Tibial nerve (tissue), 4 donors: ENCODE data around the gene PRKAB2.

Experiments used
- CTCF ChIP-seq, 5 experiments: fragments of 200-600 bp in 3 of 5; fragments of 450-650 bp in 2 of 5; sonication (generic) in 3 of 5; IDR thresholded peaks; one replicate each; pipeline ENCODE4 v1.5.1; 2016 to 2019; ENCODE audit warnings: antibody characterized with exemption in 5 of 5, mild to moderate bottlenecking in 3 of 5, moderate library complexity in 2 of 5
- EP300 ChIP-seq, 2 donors: sonication (generic); formaldehyde crosslinking; IDR thresholded peaks; one replicate each; pipeline ENCODE4 v1.6.1; 2017; ENCODE audit warnings: antibody characterized with exemption in 2 of 2, mild to moderate bottlenecking in 1 of 2
- POLR2A ChIP-seq, 2 donors: fragments of 450-650 bp; IDR thresholded peaks; one replicate each; pipeline ENCODE4 v1.6.1; 2017; ENCODE audit warnings: antibody characterized with exemption in 2 of 2, mild to moderate bottlenecking in 2 of 2, moderate library complexity in 2 of 2

GRCh38 chr1:147171399-147172167, 687 bp downstream of the PRKAB2 start:
- TF ChIP-seq CTCF (IDR thresholded peaks at IDR 0.05) (no peak), POLR2A (IDR thresholded peaks at IDR 0.05) (no peak), EP300 (IDR thresholded peaks at IDR 0.05) (no peak)
